GM12878 (cell line): ENCODE results near the gene CADM2. TPM values are rescaled to one million over a fixed set of nuclear protein-coding genes. Genes with fewer than 3 reads are reported as not detected.

Experiments used
- ATAC-seq: fragments of 200-7000 bp; cut with Tn5 transposase; 3 replicates; pipeline ENCODE4 v1.9.1; 2020; ENCODE audit warnings: mild to moderate bottlenecking, moderate library complexity
- BruUV-seq: library from RNA; stranded (reverse); fragments of 400-500 nt; replicated peaks from 2 replicates; lab custom pipeline; 2021; lab: Mats Ljungman, UMichigan
- CTCF ChIA-PET: fragments of 300-600 bp; sonication (Branson Sonifier 250); formaldehyde crosslinking; extraction: SDS; loops from one replicate; lab custom pipeline; 2021; ENCODE audit warnings: inconsistent platforms; lab: Yijun Ruan, JAX
- POLR2A ChIA-PET: fragments of 350-600 bp; formaldehyde crosslinking; extraction: SDS; loops from one replicate; lab custom pipeline; 2021; ENCODE audit warnings: inconsistent platforms; lab: Charles Lee
- RAD21 ChIA-PET: fragments of 300-600 bp; sonication (Branson Sonifier 250); formaldehyde crosslinking; loops from one replicate; lab custom pipeline; 2023; ENCODE audit warnings: antibody characterized with exemption; ENCODE audit not compliant: unreplicated experiment; lab: Charles Lee
- SMC1A ChIA-PET: fragments of 300-600 bp; sonication (Branson Sonifier 250); formaldehyde crosslinking; loops from one replicate; lab custom pipeline; 2023; ENCODE audit not compliant: unreplicated experiment, uncharacterized antibody; lab: Charles Lee
- DNase-seq: peaks from one replicate; pipeline ENCODE4 v3.0.0-alpha.2; 2011; ENCODE audit warnings: low read depth, low spot score
- FAIRE-seq: peaks from 3 replicates; lab custom pipeline; 2011; peaks lifted over from hg19 to GRCh38; lab: Jason Lieb, UNC
- H2AFZ ChIP-seq: 2 replicates; pipeline ENCODE4 v1.6.0; 2011; ENCODE audit warnings: low read depth, low read length, control low read depth; ENCODE audit not compliant: control insufficient read depth
- H3K27ac ChIP-seq: 2 replicates; pipeline ENCODE4 v1.5.1; 2011; ENCODE audit warnings: control low read depth; ENCODE audit not compliant: control insufficient read depth, insufficient read depth
- H3K27me3 ChIP-seq, 2 experiments: replicated peaks in 1 of 2; 2 replicates each; pipeline versions ENCODE4 v1.6.0 to v1.6.1; 2011; ENCODE audit warnings: low read length in 1 of 2; ENCODE audit not compliant: control insufficient read depth in 2 of 2, insufficient read depth in 2 of 2
- H3K36me3 ChIP-seq, 2 experiments: 2 replicates each; pipeline ENCODE4 v1.5.1; 2011; ENCODE audit warnings: low read length in 1 of 2; ENCODE audit not compliant: control insufficient read depth in 2 of 2, insufficient read depth in 2 of 2
- H3K4me1 ChIP-seq: 2 replicates; pipeline ENCODE4 v1.6.1; 2011; ENCODE audit warnings: mild to moderate bottlenecking, low read length, moderate library complexity, mixed read lengths; ENCODE audit not compliant: control insufficient read depth, insufficient read depth
- H3K4me2 ChIP-seq: 2 replicates; pipeline ENCODE4 v1.6.0; 2011; ENCODE audit warnings: control low read depth; ENCODE audit not compliant: control insufficient read depth, insufficient read depth
- H3K4me3 ChIP-seq: fragments of 200-600 bp; sonication (generic); 2 replicates; pipeline ENCODE4 v1.5.1; 2016
- H3K79me2 ChIP-seq: 2 replicates; pipeline ENCODE4 v1.6.0; 2011; ENCODE audit warnings: low read length; ENCODE audit not compliant: control insufficient read depth, insufficient read depth
- H3K9ac ChIP-seq: 2 replicates; pipeline ENCODE4 v1.8.0; 2011; ENCODE audit warnings: low read length, control low read depth, mixed read lengths; ENCODE audit not compliant: control insufficient read depth, insufficient read depth
- H3K9me3 ChIP-seq: replicated peaks from 3 replicates; pipeline ENCODE4 v1.5.1; 2011; ENCODE audit warnings: mild to moderate bottlenecking, low read length; ENCODE audit not compliant: control insufficient read depth, insufficient read depth
- H4K20me1 ChIP-seq: 2 replicates; pipeline ENCODE4 v1.6.0; 2011; ENCODE audit not compliant: control insufficient read depth, insufficient read depth
- CBFB ChIP-seq: IDR thresholded peaks from 2 replicates; pipeline ENCODE4 v1.6.1; 2016; ENCODE audit warnings: antibody characterized with exemption, low read depth
- FOXK2 ChIP-seq: fragments of 450-650 bp; IDR thresholded peaks from 2 replicates; pipeline ENCODE4 v1.6.1; 2017; ENCODE audit warnings: mild to moderate bottlenecking, moderate library complexity
- IKZF1 ChIP-seq: fragments of 450-650 bp; conservative IDR thresholded peaks from 2 replicates; pipeline ENCODE4 v1.6.1; 2017; ENCODE audit warnings: antibody characterized with exemption, mild to moderate bottlenecking
- MTA3 ChIP-seq: IDR thresholded peaks from 2 replicates; pipeline ENCODE4 v1.6.1; 2012; ENCODE audit warnings: low read length, inconsistent platforms, borderline replicate concordance
- NFXL1 ChIP-seq: fragments of 450-650 bp; IDR thresholded peaks from 2 replicates; pipeline ENCODE4 v1.6.1; 2017; ENCODE audit warnings: antibody characterized with exemption, mild to moderate bottlenecking, borderline replicate concordance
- RAD21 ChIP-seq: IDR thresholded peaks from 2 replicates; pipeline ENCODE4 v1.6.1; 2011; ENCODE audit warnings: mild to moderate bottlenecking, low read depth, low read length, moderate library complexity; ENCODE audit not compliant: insufficient read depth
- TBL1XR1 ChIP-seq: IDR thresholded peaks from 2 replicates; pipeline ENCODE4 v1.6.1; 2012; ENCODE audit warnings: low read depth, low read length, improper control_type of control experiment
- TCF3 ChIP-seq: IDR thresholded peaks from 2 replicates; pipeline ENCODE4 v1.6.1; 2012; ENCODE audit warnings: low read depth, mild to moderate bottlenecking, low read length, borderline replicate concordance; ENCODE audit not compliant: insufficient read depth
- ZNF217 ChIP-seq: fragments of 450-650 bp; IDR thresholded peaks from 2 replicates; pipeline ENCODE4 v1.6.1; 2017; ENCODE audit warnings: antibody characterized with exemption, mild to moderate bottlenecking
- ZSCAN29 ChIP-seq: fragments of 450-650 bp; IDR thresholded peaks from 2 replicates; pipeline ENCODE4 v1.6.1; 2017; ENCODE audit warnings: mild to moderate bottlenecking, moderate library complexity
- WGBS: methylation state at CpG from one replicate; pipeline ENCODE4 v1.1.6; 2016; ENCODE audit warnings: low lambda C conversion rate; ENCODE audit not compliant: insufficient replicate concordance, insufficient coverage; ENCODE audit errors: missing lambda C conversion rate; 5-methylcytosine and 5-hydroxymethylcytosine counted together
- in situ Hi-C: fragments of 300-500 bp; cut with MboI; formaldehyde crosslinking; loops from 9 replicates; pipeline ENCODE4 v1.14.3; 2018; ENCODE audit warnings: mixed read lengths
- intact Hi-C: fragments of 100-400 bp; cut with micrococcal nuclease; formaldehyde crosslinking; loops from one replicate; pipeline ENCODE4 v1.14.2; 2022; ENCODE audit not compliant: unreplicated experiment
- polyA plus RNA-seq, 11 experiments: library from polyadenylated mRNA; depleted of rRNA in 4 of 11; unstranded in 6 of 11; stranded (reverse) in 5 of 11; fragments of >200 nt; fragmentation: Nextera tagmentation in 4 of 11; fragmentation: Illumina TruSeq in 1 of 11; extraction: Ambion mirVana in 4 of 11; extraction: Trizol in 1 of 11; gene quantifications; 1 replicate in 1 of 11; 2 replicates in 10 of 11; pipeline versions ENCODE4 v1.2.1 to v1.2.3, GENCODE V29; 2011 to 2016; ENCODE audit warnings: inconsistent platforms in 2 of 11, missing spikeins in 2 of 11, low read depth in 1 of 11
- total RNA-seq, 4 experiments: library from RNA; depleted of rRNA in 3 of 4; stranded (reverse); fragments of >200 nt in 3 of 4; fragmentation: Illumina TruSeq in 1 of 4; extraction: Trizol in 1 of 4; gene quantifications; 2 replicates each; pipeline versions ENCODE4 v1.2.1 to v1.2.3, GENCODE V29; 2013 to 2021

Gene CADM2
- total and polyA plus RNA-seq, 10 of the 15 experiments (the other 5 are each of a cell fraction or from before 2014, with no cell fraction given) = 0.13 TPM; not detected in 9

GRCh38 chr3:85890043-85890555 is 931.3 kb downstream of the CADM2 start:
- Histone ChIP-seq H3K27me3 (no peaks in the 10 kb centered on the region), H3K9me3 (no peaks in the 10 kb centered on the region), H4K20me1 (no peaks in the 10 kb centered on the region), H3K27ac (no peak overlapping the region), H3K36me3 (no peaks in the 10 kb centered on the region), H3K4me2 (no peak overlapping the region), H3K4me3 (no peak overlapping the region), H3K79me2 (no peaks in the 10 kb centered on the region), H2AFZ (no peak overlapping the region), H3K4me1 (no peaks in the 10 kb centered on the region), H3K9ac (no peak overlapping the region)
- ATAC-seq (no peak), FAIRE-seq (no peak), DNase-seq (no peak)
- 2% methylated on average over 3 of the region's 3 CpGs for WGBS
- no TSS peak for BruUV-seq
- RAD21 ChIA-PET = no interaction called here
- TF ChIP-seq NFXL1 (no peak), ZSCAN29 (no peak), TCF3 (no peak), CBFB (no peak), MTA3 (no peak), IKZF1 (no peak)
- intact Hi-C loops = no loop called here
- SMC1A ChIA-PET = no interaction called here
- CTCF ChIA-PET = no interaction called here
- POLR2A ChIA-PET = no interaction called here
- in situ Hi-C loops = no loop called here

DNA sequence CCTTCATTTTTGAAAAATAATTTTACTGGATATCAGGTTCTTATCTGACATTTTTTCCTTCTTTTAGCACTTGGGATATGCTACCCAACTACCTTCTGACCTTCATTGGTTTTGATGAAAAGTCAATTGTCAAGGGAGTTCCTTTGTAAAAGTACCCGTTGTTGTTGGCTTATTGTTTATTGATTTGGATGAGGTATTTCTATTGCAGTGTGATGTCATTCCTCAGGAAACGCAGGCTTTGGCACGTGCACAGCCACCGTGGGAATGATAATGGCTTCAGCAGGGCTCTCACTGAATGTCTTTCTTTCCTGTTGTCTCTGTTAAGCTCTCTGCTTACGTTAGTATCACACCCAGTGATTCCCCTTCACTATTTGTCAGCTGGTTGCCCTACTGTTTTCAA is 944.6 kb downstream of the CADM2 start:
- BruUV-seq = no TSS peak
- no peak for FAIRE-seq
- H3K79me2 ChIP-seq = no peaks in the 10 kb centered on the region
- no peak overlapping the region for H3K4me3 ChIP-seq
- DNase-seq = no peak
- no peaks in the 10 kb centered on the region for H3K4me1 ChIP-seq
- ChIA-PET RAD21 (no interaction called here), CTCF (no interaction called here), POLR2A (no interaction called here), SMC1A (no interaction called here)
- H3K4me2 ChIP-seq = no peak overlapping the region
- H3K36me3 ChIP-seq = no peaks in the 10 kb centered on the region
- intact Hi-C loops (no loop called here), in situ Hi-C loops (no loop called here)
- H3K27ac ChIP-seq = no peak overlapping the region
- H2AFZ ChIP-seq = no peak overlapping the region
- no peaks in the 10 kb centered on the region for H3K9me3 ChIP-seq
- no peaks in the 10 kb centered on the region for H4K20me1 ChIP-seq
- ATAC-seq = no peak
- H3K9ac ChIP-seq = no peak overlapping the region
- 3% methylated on average over 5 of the region's 5 CpGs for WGBS
- no peaks in the 10 kb centered on the region for H3K27me3 ChIP-seq
- no peak for TF ChIP-seq FOXK2
- TF ChIP-seq ZNF217 = no peak
- TF ChIP-seq RAD21 = no peak
- no peak for TF ChIP-seq TBL1XR1
